GM12872 (cell line): ENCODE results near the gene TGM2.

Experiments used
- CTCF ChIP-seq: IDR thresholded peaks from 3 replicates; pipeline ENCODE4 v1.5.1; 2011; ENCODE audit warnings: low read depth, mild to moderate bottlenecking, low read length, moderate library complexity; ENCODE audit not compliant: insufficient read depth

Gene TGM2

GRCh38 chr20:38126932-38127621 lies 38.0 kb downstream of the TGM2 start:
- TF ChIP-seq CTCF: no peak

GRCh38 chr20:38126146-38126921 lies 38.7 kb downstream of the TGM2 start:
- no peak for TF ChIP-seq CTCF

- 0 out of 3 replicates have a peak, but pooled peaks have one; percentile 6 for TF ChIP-seq CTCF
These were observed 39.7 kb downstream of the TGM2 start for GRCh38 chr20:38125157-38126056.

- no peak for TF ChIP-seq CTCF
These were observed 42.0 kb downstream of the TGM2 start for GRCh38 chr20:38123021-38123587.

- no peak for TF ChIP-seq CTCF
These were observed 43.3 kb downstream of the TGM2 start for GRCh38 chr20:38121741-38122140.

GRCh38 chr20:38120625-38120988 lies 44.5 kb downstream of the TGM2 start:
- no peak for TF ChIP-seq CTCF

GRCh38 chr20:38119446-38119845 lies 45.6 kb downstream of the TGM2 start:
- TF ChIP-seq CTCF: no peak
